Eye (tissue), 1 donor: ENCODE data around the gene UBXN1.
"Not testable (repeated sequence)": the region's sequence is repeated elsewhere in the genome, so short reads cannot be mapped to it uniquely, and the experiment has no call there.

Experiments used
- DNase-seq: peaks from one replicate; pipeline ENCODE4 v3.0.0-alpha.2; 2015

Gene UBXN1

DNA sequence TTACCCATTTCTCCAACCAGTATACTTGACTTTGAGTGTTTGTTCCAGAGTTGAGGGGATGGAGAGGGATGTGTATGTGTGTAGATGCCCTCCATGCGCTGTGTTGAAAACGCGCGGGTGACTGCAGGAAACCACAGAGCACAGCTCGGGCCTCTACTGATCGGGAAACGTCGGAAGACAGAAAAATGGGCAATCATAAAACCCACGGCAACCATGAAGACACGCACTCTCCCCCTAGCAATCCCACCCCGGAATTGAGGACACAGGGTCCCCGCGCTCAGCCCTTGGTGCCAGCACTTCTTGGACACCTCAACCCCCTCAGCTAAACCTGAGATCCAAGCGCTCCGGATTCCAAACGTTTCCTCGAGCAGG, 7.7 kb downstream of the UBXN1 start:
- no peak for DNase-seq

GRCh38 chr11:62669420-62670161, 9.3 kb downstream of the UBXN1 start:
- peak; percentile 6 for DNase-seq

DNA sequence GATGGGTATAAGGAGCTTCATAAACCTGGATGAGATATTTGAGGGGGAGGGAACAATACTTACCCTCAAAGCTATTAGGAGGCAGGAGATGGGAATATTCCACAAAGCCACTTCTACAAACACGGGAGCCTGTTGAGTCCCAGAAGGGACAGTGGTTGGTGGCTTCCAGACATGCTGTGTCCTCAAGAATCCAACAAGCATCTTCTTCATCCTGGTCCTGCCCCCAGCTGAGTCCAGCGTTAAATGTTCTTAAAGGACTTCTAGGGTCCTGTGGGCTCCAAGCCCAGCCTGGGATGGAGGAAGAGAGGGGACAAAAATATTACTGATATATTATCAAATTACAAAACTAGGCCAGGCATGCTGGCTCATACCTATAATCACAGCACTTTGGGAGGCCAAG, 11.4 kb downstream of the UBXN1 start:
- DNase-seq: no peak

DNA sequence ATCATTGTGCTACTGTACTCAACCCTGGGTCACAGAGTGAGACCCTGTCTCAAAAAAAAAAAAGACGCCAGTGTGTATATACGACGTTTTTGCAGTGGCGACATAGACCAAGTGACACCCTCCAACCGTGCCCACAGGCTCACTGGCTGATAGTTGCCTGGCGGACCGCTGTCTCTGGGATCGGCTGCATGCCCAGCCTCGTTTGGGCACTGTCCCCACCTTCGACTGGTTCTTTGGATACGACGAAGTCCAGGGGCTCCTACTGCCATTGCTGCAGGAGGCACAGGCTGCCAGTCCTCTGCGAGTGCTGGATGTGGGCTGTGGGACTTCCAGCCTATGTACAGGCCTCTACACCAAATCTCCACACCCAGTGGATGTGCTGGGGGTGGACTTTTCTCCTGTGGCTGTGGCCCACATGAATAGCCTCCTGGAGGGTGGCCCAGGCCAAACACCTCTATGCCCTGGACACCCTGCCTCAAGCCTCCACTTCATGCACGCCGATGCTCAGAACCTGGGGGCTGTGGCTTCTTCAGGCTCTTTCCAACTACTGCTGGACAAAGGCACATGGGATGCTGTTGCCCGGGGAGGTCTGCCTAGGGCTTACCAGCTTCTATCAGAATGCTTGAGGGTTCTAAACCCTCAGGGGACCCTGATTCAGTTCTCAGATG, 12.5 kb downstream of the UBXN1 start:
- DNase-seq: no peak

DNA sequence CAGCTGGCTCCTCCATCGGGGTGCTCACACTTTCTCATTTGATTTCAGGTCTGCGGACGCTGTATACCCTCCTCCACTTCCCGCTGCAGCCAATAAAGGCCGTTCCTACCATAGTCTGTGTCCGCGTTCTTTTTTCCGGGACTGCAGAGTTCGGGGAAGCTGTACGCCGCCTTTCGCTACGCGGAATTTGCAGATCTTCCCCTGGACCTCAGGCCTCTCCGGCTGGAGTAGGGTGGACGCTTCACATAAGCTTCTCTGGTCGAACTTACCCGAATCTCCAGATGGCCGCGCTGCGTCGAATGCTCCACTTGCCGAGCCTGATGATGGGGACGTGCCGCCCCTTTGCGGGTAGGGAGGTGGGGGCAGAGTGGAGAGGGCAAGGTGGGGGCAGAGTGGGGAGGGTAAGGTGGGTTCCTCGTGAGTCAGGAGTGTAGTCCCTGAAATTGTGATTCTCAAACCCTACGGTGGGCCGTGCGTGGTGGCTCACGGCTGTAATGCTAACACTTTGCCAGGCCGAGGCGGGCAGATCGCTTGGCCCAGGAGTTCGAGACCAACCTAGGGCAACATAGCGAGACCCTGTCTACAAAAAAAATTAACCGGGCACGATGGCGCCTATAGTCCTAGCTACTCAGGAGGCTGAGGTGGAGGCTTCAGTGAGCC, 13.1 kb downstream of the UBXN1 start:
- no peak for DNase-seq

DNA sequence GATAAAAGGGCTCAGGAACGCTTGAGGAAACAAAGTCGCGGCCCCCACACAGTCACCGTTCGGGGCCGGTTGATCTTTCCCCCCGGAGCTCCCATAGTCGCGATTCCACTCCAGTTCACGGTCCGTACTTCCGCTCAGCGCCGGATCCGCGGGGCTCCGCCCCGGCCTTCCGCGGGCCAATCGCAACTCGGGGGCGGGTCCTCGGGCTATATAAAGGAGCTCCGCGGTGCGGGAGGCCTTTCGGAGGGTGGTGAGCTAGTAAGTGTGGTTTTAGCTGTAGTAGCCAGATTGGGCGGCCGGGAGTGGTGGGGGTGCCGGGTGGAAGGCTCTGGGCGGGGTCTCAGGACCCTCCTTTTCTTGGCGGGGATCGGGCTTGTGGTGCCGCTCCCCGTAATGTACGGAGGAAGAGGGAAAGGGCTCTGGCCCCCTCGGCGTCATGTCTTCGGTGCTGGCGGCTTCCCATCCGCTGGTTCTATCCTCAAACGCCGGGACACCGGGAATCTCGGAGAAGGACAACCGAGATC, 13.7 kb downstream of the UBXN1 start, which contains the start of the genes C11orf98 and CSKMT:
TSS of gene C11orf98 (minus strand) at position 136 of the 524 bp plus-strand sequence. CDS start at position 95, 41 bp downstream.
TSS of gene CSKMT (plus strand) at position 238 of the 524 bp plus-strand sequence. CDS start 568 bp downstream, outside the sequence.
- DNase-seq: peak; percentile 98

- DNase-seq: no peak
Measured at GRCh38 chr11:62664405-62665074, 14.3 kb downstream of the UBXN1 start.

DNA sequence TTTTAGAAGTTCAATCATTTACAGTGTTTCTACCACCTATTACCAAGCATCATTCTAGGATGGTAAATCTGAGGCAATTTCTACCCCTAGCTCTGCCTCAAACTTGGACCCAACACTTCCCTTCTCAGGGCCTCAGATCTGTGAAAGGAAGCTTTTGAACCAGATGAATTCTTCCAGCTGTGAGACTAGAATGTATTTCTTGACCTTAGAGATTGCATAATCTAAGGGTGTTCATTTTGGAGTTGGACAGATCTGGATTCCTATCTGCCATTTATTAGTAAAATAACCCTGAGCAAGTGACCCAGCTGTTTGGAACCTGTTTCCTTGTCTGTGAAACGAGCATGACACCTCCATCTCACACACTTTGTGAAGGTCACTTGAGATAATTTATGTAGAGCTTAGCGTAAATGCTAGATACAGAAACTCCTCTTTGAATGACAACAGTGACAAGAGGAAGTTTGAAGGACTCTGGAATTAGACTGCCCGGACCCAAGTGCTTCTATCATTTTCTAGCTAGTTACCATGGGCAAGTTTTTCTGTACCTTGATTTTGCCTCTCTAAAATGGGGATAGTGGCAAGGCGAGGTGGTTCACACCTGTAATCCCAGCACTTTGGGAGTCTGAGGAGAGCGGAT, 22.0 kb downstream of the UBXN1 start:
- no peak for DNase-seq

- DNase-seq: no peak
Measured at GRCh38 chr11:62654297-62654696, 24.6 kb downstream of the UBXN1 start.

DNA sequence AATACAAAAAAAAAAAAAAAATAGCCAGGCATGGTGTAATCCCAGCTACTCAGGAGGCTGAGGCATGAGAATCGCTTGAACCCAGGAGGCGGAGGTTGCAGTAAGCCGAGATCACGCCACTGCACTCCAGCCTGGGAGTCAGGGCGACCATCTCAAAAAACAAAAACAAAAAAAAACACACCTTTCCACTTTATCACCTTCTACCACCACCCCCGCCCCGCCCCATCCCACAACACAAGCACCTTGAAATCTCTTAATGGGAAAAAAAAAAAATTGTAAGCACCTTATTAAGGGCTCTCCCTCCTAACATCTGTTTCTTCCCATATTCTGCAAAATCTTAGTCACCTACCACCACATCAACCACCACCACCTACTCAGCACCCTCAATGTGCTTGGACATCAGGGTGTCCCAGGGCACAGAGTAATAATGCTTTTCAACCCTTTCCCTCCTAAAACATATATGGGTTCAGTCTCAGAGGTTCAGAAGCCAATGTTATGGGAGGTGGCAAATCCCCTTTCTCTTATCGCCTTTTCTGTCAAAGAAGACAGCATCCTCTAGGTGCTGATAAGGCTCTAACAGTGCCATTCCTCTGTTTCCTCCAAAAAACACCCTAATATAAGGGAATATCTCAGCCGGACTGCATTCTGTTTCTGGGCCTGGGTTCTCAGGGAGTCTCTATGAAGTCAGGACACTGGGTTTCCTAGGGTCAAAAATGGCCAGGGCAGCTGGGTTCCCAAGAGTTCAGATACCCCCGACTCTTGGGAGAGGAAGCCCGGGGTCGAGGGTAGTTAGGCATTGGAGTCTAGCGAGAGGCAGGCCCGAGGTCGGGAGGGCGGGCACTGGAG, 26.5 kb downstream of the UBXN1 start:
- no peak for DNase-seq

- DNase-seq: not testable (repeated sequence)
Measured at GRCh38 chr11:62650283-62650682, 28.6 kb downstream of the UBXN1 start.

GRCh38 chr11:62649486-62649885, 29.4 kb downstream of the UBXN1 start:
- DNase-seq: no peak

DNA sequence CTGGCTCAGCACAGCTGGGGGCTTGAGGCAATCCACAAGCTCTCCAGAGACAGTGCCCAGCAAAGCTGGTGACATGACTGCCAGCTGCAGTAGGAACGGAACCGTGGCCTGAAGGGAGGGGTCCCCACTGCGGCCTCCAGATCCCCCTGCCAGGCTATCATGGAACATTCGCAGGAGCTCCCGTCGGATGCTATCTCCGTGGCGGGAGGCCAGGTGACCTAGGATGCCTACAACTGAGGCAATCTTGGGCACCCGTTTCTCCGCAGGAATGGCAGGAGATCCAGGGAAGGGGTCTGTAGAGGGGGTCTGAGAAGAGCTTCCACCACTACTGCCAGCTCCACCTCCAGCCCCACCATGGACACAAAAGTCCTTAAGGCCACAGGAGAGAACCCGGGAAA, 29.9 kb downstream of the UBXN1 start:
- no peak for DNase-seq

- DNase-seq: no peak
Measured at GRCh38 chr11:62648185-62648966, 30.5 kb downstream of the UBXN1 start.

DNA sequence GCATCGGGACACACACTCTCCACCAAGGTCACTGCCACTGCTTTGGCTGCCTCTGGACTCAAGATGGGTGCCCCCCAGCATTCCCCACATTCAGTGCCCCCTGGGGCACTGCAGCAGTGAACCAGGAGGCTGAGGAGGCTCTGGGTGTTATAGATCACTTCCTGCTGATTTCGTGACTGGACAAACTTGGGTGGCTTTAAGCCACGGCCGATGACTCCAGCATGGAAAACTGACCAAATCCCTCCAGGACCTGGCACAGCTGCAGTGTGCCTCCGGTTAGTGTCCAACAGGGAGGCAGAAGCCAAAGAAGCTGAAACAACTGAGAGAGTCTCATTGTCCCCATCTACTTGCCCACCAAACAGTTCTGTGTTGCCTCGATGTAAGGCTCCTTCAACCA, 31.3 kb downstream of the UBXN1 start:
- no peak for DNase-seq

DNA sequence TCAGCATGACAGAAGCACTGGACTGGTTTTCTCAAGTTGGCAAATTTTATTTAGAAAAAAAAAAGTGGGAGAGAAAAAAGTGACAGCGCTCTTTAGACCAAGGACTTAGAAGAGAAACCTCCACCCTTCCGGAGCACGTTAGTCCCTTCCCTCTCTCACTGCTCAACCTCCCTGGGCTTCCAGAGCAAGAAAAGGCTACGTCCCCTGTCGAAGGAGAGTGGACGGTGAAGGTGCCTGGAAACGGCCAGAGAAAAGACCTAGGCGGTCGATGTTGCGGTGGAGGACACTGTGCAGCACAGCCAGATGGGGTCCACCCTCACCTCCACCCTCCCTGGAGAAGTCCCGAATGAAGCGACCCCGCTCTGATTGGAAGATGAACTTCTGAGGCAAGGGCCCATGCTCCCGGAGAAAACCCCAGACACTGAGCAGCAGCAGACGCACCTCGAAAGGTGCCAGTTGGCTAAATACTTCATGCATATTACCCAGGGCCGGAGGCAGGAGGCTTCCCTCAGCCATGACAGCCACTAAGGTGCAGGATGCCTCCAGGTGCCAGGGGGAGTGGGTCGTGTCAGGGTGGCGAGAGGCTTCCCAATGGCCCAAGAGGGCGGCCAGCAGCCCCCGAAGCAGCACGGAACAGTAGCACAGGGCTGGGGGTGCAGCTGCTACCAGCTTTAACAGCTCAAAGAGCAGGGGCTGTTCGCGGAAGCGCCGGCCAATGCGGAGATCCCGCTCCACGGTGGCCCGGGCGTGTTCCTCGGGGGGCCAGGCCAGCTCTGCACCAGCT, 31.9 kb downstream of the UBXN1 start:
- DNase-seq: no peak

DNA sequence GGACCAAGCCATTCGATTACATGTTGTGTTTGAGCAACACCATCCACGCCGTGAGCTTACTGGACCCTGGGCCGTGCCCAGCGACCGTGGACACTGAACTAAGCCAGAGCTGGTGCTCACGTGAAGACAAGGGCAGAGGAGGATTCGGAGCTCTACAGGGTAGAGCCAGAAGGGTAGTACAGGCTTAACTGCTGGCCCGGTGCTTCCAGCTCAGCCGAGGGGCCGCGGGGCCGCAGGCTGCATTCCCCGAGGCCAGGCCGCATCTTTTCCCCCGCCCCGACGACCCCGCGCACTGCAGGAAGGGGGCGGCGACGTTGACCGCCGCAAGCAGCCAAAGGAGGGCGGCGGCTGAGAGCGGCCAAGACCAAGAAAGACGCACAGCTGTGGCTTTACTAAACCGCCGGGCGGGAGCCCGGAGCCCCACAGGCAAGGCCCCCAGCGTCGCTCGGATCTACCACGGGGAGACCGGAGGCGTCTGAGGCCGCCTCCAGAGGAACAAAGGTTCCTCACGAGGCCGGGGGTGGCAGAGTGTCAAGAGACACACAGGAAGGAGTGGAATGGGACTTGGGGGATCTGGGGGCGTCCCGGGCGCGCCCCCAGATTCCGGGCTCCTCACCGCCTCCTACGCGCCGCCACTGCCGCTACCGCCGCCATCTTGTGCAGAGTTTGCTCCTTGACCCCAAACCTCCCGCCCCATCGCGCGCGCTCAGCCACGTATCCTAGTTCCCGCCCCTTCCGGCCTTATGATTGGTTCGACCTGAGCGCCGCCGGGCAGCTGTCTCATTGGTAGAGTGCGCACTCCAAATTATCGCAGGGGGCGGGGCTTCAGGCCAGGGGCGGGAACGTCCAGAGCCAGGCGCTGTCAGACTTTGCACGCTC, 32.7 kb downstream of the UBXN1 start, which contains the start of gene GANAB:
TSS of gene GANAB (minus strand) at position 668 of the 879 bp plus-strand sequence. CDS start at position 654, 14 bp downstream.
- peak; percentile 99 for DNase-seq

- DNase-seq: no peak
Measured at GRCh38 chr11:62645671-62645945, 33.3 kb downstream of the UBXN1 start.

- no peak for DNase-seq
Measured at GRCh38 chr11:62644220-62644619, 34.7 kb downstream of the UBXN1 start.
